Liver (tissue), 3 donors: ENCODE data around the gene SBK2.

Experiments used
- JUND ChIP-seq, 2 donors: IDR thresholded peaks; 2 replicates each; pipeline ENCODE4 v1.6.1; 2016; ENCODE audit warnings: antibody characterized with exemption in 2 of 2
- NR2F2 ChIP-seq: IDR thresholded peaks from 2 replicates; pipeline ENCODE4 v1.6.1; 2016; ENCODE audit warnings: antibody characterized with exemption
- RAD21 ChIP-seq, 2 donors: IDR thresholded peaks; 2 replicates each; pipeline ENCODE4 v1.6.1; 2016; ENCODE audit warnings: antibody characterized with exemption in 2 of 2, mild to moderate bottlenecking in 2 of 2
- SP1 ChIP-seq: IDR thresholded peaks from 2 replicates; pipeline ENCODE4 v1.6.1; 2018; ENCODE audit warnings: antibody characterized with exemption, mild to moderate bottlenecking
- YY1 ChIP-seq: IDR thresholded peaks from 2 replicates; pipeline ENCODE4 v1.6.1; 2016; ENCODE audit warnings: antibody characterized with exemption, mild to moderate bottlenecking
- TF ChIP-seq, protein P1 (sequence below): fragments of 150-350 bp; IDR thresholded peaks from 2 replicates; pipeline ENCODE4 v1.5.1; 2017; ENCODE audit warnings: improper control_type of control experiment, low read depth, low read length; ENCODE audit not compliant: missing input control
- TF ChIP-seq, protein P2 (sequence below): IDR thresholded peaks from 2 replicates; pipeline ENCODE4 v1.6.1; 2016; ENCODE audit warnings: antibody characterized with exemption
- TF ChIP-seq, protein P3 (sequence below): IDR thresholded peaks from 2 replicates; pipeline ENCODE4 v1.6.1; 2016; ENCODE audit warnings: antibody characterized with exemption
- TF ChIP-seq, protein P4 (sequence below): IDR thresholded peaks from 2 replicates; pipeline ENCODE4 v1.6.1; 2016; ENCODE audit warnings: antibody characterized with exemption
- donor health status: healthy.
- donor health status: healthy.

- TF ChIP-seq, protein P1, sequence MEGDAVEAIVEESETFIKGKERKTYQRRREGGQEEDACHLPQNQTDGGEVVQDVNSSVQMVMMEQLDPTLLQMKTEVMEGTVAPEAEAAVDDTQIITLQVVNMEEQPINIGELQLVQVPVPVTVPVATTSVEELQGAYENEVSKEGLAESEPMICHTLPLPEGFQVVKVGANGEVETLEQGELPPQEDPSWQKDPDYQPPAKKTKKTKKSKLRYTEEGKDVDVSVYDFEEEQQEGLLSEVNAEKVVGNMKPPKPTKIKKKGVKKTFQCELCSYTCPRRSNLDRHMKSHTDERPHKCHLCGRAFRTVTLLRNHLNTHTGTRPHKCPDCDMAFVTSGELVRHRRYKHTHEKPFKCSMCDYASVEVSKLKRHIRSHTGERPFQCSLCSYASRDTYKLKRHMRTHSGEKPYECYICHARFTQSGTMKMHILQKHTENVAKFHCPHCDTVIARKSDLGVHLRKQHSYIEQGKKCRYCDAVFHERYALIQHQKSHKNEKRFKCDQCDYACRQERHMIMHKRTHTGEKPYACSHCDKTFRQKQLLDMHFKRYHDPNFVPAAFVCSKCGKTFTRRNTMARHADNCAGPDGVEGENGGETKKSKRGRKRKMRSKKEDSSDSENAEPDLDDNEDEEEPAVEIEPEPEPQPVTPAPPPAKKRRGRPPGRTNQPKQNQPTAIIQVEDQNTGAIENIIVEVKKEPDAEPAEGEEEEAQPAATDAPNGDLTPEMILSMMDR, result no peak
- no peak for TF ChIP-seq NR2F2
- TF ChIP-seq, protein P2, sequence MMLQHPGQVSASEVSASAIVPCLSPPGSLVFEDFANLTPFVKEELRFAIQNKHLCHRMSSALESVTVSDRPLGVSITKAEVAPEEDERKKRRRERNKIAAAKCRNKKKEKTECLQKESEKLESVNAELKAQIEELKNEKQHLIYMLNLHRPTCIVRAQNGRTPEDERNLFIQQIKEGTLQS, result no peak
- TF ChIP-seq JUND (IDR thresholded peaks at IDR 0.05), result no peak
- TF ChIP-seq, protein P3, sequence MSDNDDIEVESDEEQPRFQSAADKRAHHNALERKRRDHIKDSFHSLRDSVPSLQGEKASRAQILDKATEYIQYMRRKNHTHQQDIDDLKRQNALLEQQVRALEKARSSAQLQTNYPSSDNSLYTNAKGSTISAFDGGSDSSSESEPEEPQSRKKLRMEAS, result no peak
- TF ChIP-seq, protein P4, sequence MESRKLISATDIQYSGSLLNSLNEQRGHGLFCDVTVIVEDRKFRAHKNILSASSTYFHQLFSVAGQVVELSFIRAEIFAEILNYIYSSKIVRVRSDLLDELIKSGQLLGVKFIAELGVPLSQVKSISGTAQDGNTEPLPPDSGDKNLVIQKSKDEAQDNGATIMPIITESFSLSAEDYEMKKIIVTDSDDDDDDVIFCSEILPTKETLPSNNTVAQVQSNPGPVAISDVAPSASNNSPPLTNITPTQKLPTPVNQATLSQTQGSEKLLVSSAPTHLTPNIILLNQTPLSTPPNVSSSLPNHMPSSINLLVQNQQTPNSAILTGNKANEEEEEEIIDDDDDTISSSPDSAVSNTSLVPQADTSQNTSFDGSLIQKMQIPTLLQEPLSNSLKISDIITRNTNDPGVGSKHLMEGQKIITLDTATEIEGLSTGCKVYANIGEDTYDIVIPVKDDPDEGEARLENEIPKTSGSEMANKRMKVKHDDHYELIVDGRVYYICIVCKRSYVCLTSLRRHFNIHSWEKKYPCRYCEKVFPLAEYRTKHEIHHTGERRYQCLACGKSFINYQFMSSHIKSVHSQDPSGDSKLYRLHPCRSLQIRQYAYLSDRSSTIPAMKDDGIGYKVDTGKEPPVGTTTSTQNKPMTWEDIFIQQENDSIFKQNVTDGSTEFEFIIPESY, result no peak
- no peak for TF ChIP-seq RAD21 (IDR thresholded peaks at IDR 0.05)
- TF ChIP-seq SP1, result no peak
- no peak for TF ChIP-seq YY1
Measured at GRCh38 chr19:55482156-55482961, 54.6 kb downstream of the SBK2 start.
